NCI-H460 (cell line): Measurements from ENCODE around the gene C22orf15. TPM values are rescaled to one million over a fixed set of nuclear protein-coding genes. Genes with fewer than 3 reads are reported as not detected.

Experiments used
- DNase-seq: peaks from one replicate; pipeline ENCODE4 v3.0.0-alpha.2; 2016; ENCODE audit warnings: low read depth; ENCODE audit errors: extremely low read depth
- total RNA-seq: library from RNA; depleted of rRNA; stranded (reverse); fragments of >200 nt; shearing (Covaris generic); gene quantifications from 2 replicates; pipeline ENCODE4 v1.2.3, GENCODE V29; 2014

Gene C22orf15
- total RNA-seq, 1 experiment from 2014 or later, result not detected

DNA sequence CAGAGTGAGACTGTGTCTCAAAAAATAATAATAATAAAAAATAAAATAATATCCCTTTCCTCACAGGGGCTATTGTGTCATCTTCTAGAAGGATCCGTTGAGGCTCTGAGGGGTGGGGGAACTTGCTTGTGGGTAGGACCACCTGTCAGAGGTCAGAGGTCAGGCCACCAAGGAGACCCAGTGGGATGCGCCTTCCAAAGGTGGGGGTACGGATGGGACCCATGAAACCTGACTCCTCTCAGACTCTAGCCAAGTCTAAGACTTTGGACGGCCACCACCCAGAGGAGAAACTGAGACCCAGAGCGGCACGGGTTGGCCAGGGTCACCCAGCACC, 9.5 kb downstream of the C22orf15 start:
- DNase-seq, result no peak

DNA sequence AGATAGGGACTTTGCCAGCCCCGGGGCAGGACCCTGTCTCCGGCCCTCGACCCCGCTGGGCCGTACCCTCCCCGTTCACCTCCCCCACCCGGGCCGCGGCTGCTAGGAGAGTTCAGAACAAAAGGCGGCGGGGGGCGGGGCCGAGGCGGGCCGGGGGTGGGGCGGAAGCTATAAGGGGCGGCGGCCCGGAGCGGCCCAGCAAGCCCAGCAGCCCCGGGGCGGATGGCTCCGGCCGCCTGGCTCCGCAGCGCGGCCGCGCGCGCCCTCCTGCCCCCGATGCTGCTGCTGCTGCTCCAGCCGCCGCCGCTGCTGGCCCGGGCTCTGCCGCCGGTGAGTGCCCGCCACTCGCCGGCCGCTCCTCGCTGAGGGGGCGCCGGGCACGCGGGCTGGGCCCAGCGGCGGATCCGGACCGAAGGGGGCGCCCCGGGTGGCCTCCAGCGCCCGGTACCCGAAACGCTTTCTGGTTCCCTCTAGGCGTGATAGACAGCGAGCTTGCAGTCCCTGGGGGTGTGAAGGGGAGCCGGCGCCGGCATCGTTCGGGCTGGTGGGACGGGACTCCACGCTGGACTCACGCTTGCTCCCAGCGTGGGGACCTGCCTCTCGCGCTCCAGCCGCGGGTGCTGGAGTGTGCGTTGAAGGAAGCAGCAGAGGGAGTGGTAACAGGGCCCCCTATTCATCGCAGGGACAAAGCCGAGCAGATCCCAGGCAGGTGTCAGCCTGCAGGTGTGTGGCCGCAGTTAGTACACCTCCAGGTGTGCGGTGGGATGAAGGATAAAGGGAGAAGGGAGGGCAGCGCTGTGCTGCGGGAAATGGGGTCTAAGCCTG, 10.1 kb downstream of the C22orf15 start, which contains the start of gene MMP11:
Gene MMP11, plus strand, starts transcription at position 201 of the 825 bp plus-strand sequence. Its CDS starts 22 bp downstream, at position 223.
- DNase-seq, result no peak

DNA sequence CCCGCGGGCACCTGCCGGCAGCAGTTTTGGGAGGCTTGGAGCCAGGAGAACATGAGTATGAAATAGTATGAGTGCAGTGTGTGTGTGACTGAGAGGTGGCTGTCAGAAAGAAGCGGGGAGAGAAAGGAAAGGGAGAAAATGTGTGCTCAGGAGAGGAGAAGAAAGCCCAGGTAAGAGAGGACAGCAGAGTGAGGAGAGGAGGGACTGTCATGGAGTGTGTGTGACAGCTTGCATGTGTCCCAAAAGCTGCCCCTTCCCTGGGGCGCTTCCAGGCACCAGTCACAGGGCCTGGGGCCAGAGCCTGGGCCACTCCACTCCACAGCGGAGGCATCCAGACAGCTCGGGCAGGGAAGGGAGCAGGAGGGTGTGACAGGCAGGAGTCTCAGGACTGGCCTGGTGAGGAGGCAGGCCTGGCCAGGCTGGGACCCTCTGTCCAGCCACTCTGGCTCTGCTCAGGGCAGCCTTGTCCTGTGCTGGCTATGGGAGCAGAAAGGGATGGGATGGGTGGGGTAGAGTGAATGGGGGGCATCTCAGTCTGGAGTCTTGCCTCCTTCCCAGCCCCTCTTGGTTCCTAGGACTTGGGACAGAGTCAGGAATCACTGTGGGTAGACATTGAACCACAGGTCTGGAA, 10.8 kb downstream of the C22orf15 start:
- DNase-seq, result no peak

DNA sequence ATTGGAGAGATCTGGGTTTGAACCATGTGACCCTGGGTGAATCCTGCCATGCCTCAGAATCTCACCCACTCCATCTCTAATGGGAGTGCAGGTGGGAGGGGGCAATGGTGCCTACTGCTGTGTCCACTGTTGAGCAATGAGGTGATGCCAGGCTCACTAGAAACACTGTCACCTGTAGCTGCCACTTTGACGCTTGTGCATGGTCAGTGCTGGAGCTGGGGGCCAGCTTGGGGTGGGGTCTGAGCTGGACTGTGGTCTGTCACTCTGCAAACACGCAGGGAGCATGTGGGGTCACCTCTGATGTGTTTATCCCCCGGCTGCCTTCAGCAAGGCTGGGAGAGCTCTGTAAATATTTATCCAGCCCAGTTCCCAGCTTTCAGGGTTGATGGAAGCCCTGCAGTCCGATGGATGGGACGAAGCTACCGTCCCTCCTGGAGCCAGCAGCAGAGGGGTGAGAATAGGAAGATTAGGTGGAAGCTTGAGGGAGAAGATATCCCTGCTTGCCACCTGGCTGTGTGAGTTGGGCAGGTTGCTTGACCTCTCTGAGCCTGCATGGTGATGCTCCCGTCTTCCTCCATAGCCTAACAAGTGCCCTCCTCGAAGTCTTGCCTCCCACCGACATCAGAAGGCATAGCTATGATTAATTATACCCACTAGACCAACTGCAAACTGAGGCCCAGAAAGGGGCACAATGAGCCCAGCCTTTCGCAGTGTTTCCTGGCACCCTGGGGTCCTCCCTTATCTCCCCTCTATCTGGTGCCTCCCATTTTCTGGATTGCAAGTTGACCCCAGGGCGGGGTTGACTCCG, 11.5 kb downstream of the C22orf15 start:
- no peak for DNase-seq

DNA sequence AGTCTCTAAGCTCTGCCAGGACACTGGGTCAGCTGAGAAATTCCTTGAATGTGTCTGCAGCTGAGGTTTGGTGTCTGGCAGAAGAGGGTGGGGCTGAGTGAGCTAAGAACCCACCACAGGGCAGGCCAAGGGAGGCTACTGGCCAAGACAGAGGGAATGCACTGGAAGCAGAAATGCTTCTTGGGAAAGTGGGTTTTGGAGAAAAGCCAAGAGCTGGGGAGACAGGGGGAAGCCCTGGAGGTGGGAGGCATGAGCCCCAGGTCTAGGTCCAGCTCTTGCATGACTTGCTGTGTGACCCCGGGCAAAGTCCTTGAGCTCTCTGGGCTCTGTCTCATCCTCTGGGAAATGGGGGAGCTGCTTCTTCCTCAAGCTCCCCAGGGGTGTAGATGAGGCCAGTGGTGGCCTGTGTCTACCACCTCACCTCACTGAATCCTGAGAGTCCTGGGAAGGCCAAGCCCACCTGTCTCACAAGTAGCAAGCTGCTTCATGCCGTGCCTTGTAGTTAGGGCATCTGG, 12.2 kb downstream of the C22orf15 start:
- no peak for DNase-seq

DNA sequence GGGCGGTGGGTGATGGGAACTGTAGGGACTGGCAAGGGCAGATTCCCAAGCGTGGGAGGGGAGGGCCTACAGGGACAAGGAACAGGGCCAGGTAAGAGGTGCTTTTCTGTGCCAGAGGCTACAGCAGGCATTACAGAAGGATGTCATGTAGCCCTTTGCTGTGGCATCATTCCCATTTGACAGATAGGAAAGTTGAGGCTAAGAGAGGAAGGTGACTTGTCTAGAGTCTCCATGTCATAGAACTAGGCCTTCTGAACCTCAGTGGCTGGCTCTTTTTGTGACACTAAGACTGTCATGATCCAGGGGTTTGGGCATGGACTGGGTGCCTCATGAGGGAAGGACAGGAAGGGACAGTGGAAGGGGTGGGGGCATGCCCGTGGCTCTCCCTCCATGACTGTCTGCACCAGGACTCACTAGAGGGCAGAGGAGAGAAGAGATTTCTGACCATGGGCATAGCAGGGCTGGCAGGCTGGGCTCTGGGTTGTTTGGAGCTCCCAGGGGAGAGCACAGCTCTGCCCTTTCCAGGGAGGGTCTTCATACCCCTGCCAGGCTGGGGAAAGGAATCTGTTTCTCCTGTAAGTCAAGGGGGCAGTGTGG, 13.1 kb downstream of the C22orf15 start:
- no peak for DNase-seq

DNA sequence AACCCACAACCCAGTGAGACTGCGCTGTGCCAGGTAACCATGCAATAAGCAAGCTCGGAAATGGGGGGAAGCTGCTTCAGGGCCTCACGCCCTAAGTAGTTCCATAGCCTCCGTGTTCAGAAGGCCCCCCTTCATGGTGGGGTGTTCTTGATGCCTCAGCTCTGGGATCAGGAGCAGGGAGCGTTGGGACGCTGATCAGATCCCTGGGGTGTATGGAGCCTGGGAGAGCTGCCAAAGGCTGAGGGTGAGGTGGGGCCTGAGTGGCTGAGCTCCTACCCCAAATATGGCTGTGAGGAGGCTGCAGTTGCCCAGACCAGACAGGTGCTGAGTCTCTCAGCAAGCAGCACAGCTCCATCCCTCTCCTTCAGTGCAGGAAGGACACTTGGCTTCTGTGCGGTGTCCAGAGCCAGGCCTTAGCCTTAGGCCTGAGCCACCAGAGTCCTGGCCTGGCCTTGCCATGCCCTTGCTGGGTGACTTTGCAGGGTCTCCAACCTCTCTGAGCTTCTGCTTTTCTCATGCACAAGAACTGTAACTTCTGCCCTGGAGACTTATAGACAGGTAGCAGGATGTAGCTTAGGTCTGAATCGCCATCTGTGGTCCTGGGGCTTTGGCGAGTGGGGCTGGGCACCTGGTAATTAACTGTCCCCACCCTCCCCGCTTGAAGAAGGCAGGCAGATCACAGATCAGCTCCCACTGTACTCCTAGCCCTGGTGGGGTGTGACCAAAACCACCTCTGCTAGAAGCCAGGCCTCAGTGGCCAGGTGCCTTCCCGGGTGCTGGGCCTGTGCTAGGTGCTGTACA, 15.2 kb downstream of the C22orf15 start:
- DNase-seq, result no peak

DNA sequence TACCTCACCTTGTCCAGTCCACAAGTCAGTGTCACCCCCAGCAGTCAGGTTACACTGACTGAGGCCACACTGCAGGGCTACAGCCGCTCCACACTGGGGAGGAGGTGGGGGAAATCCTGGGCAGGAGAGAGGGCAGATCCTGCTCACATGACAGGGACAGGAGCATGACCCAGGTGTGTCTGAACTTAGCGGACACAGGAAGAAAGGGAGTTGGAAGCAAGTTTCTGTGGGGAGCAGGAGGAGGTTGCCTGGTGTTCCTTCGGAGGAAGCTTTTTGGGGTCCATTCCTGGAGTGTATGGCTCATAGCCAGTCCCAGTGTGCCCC, 15.7 kb downstream of the C22orf15 start:
- DNase-seq, result no peak

DNA sequence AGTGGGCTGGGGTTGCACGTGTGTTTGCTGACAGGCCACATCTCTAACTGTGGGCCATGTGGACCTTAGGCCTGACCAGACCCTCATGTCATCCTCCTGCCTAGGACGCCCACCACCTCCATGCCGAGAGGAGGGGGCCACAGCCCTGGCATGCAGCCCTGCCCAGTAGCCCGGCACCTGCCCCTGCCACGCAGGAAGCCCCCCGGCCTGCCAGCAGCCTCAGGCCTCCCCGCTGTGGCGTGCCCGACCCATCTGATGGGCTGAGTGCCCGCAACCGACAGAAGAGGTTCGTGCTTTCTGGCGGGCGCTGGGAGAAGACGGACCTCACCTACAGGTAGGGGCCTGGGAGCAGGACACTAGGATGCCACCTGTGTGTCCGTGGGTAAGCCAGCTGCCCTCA, 16.3 kb downstream of the C22orf15 start:
- DNase-seq, result no peak

DNA sequence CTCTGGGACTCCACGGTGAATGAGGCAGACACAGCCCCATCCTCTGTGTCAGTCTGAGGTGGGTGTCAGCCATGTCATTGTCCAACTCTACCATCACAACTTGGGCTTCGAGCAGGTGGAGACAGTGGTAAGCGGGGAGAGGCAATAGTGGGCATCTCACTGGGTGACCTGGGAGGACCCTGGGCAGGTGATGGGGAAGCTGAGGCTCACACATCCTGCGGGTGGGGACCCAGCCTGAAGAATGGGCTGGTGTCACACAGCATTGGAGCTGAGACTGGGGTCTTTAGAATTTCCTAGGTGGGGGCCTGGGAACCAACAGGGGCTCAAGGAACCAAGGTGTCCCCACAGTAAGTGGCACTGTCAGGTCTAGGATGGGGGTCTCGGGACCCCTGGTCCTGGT, 16.9 kb downstream of the C22orf15 start:
- DNase-seq, result no peak

DNA sequence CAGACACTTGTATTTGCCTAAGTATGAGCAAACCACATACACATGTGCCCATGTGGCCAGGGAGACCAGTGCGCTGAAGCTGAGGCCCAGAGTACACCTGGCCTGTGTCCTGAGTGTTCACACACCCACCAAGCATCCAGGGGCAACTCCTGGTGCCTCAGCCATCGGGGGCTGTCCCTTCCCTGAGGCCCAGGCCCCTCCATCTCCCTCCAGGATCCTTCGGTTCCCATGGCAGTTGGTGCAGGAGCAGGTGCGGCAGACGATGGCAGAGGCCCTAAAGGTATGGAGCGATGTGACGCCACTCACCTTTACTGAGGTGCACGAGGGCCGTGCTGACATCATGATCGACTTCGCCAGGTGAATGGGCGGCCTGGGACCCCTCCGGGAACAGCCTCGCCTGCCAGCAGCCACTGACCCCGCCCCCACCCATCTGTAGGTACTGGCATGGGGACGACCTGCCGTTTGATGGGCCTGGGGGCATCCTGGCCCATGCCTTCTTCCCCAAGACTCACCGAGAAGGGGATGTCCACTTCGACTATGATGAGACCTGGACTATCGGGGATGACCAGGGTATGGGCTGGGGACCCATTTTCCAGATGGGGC, 17.5 kb downstream of the C22orf15 start:
- no peak for DNase-seq

DNA sequence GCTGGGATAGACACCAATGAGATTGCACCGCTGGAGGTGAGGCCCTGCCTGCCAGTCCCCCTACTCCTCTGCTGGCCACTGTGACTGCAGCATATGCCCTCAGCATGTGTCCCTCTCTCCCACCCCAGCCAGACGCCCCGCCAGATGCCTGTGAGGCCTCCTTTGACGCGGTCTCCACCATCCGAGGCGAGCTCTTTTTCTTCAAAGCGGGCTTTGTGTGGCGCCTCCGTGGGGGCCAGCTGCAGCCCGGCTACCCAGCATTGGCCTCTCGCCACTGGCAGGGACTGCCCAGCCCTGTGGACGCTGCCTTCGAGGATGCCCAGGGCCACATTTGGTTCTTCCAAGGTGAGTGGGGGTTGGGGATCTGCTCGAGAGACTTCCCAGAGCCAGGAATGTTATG, 18.3 kb downstream of the C22orf15 start:
- no peak for DNase-seq

DNA sequence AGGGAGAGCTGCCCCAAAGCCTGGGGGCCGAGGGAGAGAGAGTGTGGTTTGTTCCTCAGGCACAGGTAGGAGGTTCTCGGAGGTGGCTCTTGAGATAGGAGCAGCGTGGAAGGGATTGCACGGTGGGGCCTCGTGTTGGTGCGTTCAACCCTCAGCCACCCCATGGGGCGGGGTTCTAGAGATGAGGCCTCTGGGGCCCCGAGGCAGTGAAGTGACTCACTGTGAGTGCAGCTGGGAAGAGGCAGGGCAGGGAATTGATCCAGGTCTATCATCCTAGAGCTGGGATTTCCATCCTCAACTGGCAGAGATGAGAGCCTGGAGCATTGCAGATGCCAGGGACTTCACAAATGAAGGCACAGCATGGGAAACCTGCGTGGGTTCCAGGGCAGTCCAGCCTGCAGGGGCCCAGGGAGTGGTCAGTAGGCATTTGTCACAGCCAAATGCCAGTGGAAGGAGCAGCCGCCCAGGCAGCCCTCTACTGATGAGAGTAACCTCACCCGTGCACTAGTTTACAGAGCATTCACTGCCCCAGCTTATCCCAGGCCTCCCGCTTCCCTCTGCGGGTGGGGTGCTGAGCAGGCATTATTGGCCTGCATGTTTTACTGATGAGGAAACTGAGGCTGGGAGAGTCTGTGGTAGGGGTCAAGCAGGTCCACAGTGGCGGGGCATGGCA, 18.9 kb downstream of the C22orf15 start:
- peak; percentile 36 for DNase-seq

DNA sequence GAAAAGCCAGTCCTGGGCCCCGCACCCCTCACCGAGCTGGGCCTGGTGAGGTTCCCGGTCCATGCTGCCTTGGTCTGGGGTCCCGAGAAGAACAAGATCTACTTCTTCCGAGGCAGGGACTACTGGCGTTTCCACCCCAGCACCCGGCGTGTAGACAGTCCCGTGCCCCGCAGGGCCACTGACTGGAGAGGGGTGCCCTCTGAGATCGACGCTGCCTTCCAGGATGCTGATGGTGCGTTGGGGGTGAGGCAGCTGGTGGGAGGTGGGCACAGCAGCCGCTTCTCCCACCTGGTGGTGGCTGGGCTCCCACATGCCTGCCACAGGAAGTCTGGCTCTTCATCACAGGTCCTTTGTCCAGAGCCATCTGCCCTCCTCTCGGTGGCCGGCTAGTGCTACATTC, 19.5 kb downstream of the C22orf15 start:
- DNase-seq, result no peak

DNA sequence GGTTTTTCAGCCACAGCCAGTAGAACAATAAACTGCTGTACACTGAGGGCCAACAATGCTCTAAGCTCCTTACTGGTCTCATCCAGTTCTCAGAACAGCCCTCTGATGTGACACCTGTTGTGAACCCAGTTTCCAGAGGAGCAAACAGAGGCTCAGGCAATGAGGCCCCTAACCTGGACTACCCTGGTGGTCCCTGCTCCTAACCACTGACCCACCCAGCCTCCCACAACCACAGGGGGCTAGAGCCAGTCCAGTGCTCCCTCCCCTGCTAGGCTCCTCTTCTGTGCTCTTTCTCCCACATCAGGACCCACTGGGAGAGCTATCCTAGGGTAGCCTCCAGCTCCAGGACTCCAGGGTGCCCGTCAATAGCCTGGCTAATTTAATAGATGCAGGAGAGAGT, 19.9 kb downstream of the C22orf15 start:
- DNase-seq, result no peak

DNA sequence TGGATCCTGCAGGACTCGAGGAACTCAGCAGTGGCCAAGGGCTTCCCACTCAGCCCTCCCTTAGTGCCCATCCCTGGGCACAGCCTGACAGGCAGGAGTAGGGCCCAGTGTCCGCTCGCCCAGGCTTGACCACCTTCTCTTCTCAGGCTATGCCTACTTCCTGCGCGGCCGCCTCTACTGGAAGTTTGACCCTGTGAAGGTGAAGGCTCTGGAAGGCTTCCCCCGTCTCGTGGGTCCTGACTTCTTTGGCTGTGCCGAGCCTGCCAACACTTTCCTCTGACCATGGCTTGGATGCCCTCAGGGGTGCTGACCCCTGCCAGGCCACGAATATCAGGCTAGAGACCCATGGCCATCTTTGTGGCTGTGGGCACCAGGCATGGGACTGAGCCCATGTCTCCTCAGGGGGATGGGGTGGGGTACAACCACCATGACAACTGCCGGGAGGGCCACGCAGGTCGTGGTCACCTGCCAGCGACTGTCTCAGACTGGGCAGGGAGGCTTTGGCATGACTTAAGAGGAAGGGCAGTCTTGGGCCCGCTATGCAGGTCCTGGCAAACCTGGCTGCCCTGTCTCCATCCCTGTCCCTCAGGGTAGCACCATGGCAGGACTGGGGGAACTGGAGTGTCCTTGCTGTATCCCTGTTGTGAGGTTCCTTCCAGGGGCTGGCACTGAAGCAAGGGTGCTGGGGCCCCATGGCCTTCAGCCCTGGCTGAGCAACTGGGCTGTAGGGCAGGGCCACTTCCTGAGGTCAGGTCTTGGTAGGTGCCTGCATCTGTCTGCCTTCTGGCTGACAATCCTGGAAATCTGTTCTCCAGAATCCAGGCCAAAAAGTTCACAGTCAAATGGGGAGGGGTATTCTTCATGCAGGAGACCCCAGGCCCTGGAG, 20.7 kb downstream of the C22orf15 start:
- DNase-seq, result no peak

DNA sequence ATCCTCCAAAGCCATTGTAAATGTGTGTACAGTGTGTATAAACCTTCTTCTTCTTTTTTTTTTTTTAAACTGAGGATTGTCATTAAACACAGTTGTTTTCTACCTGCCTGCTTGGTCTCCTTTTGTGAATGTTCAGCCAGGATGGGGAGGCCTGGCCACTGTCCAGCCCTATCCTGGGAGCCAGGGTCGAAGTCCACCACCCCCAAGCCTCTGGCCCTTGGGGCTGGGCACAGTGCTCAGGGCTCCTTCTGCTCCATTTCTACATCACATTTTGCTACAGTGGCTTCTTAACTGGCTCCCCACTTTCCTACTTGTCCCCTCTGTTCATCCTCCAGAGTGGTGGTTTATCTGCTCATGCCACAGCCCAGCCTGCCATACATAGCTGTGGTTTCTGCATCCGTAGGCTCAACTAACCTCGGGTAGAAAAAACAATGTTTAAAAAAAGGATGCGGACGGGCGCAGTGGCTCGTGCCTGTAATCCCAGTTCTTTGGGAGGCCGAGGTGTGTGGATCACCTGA, 21.5 kb downstream of the C22orf15 start:
- DNase-seq, result no peak

DNA sequence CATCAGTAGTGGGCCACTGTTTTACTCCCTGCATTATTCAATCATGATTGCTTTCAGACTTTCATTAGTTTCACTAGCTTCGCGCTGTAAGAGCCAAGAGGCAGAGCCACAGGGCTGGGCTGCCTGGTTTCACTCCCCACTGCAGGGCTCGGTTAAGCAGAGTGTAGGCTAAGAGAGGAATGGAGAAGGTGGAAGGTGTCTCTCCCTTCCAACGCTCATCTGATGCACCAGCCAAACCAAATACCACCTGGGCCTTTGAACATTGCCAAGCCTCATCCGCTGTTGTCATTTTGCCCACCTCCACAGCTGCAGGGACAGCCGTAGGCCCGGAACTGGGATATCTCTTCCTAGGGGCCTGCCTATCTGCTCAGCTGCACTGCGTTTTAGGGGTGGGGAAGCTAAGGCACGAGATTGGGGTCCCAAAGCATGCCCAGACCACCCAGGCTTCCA, 23.5 kb downstream of the C22orf15 start:
- DNase-seq, result no peak
